Endodermal cell (in vitro differentiated cells): ENCODE data around the gene RAB44. TPM values are rescaled to one million over a fixed set of nuclear protein-coding genes. Genes with fewer than 3 reads are reported as not detected.

ENCODE experiments used
- DNase-seq: peaks from one replicate; pipeline ENCODE4 v3.0.0-alpha.2; 2017
- H3K27ac ChIP-seq: 2 replicates; pipeline ENCODE4 v1.5.1; 2013; ENCODE audit warnings: mild to moderate bottlenecking, low read depth, low read length, moderate library complexity
- H3K27me3 ChIP-seq: 2 replicates; pipeline ENCODE4 v1.6.1; 2013; ENCODE audit warnings: mild to moderate bottlenecking, low read length, moderate library complexity; ENCODE audit not compliant: insufficient read depth, control insufficient read depth, poor library complexity, severe bottlenecking
- H3K36me3 ChIP-seq: 2 replicates; pipeline ENCODE4 v1.7.0; 2013; ENCODE audit warnings: mild to moderate bottlenecking, low read length, moderate library complexity; ENCODE audit not compliant: control insufficient read depth, insufficient read depth
- H3K4me1 ChIP-seq: one replicate; pipeline ENCODE4 v1.7.0; 2013; ENCODE audit warnings: low read length; ENCODE audit not compliant: control insufficient read depth, insufficient read depth
- H3K4me3 ChIP-seq: 2 replicates; pipeline ENCODE4 v1.5.1; 2013; ENCODE audit warnings: mild to moderate bottlenecking, low read length, moderate library complexity
- H3K9ac ChIP-seq: 2 replicates; pipeline ENCODE4 v1.6.1; 2013; ENCODE audit warnings: mild to moderate bottlenecking, low read length, moderate library complexity; ENCODE audit not compliant: poor library complexity, severe bottlenecking; ENCODE audit errors: extremely low read depth
- H3K9me3 ChIP-seq: 2 replicates; pipeline ENCODE4 v1.6.1; 2013; ENCODE audit warnings: mild to moderate bottlenecking, low read length, moderate library complexity; ENCODE audit not compliant: control insufficient read depth
- H3K27ac Mint-ChIP-seq: 2 replicates; pipeline ENCODE4 v1.8.0; 2020; ENCODE audit warnings: mixed read lengths
- H3K27me3 Mint-ChIP-seq: 2 replicates; pipeline ENCODE4 v1.8.0; 2021; ENCODE audit warnings: mild to moderate bottlenecking, mixed read lengths; ENCODE audit not compliant: insufficient read depth
- H3K36me3 Mint-ChIP-seq: 2 replicates; pipeline ENCODE4 v1.8.0; 2020; ENCODE audit warnings: low read depth, mixed read lengths
- H3K4me1 Mint-ChIP-seq: 2 replicates; pipeline ENCODE4 v1.8.0; 2020; ENCODE audit warnings: mixed read lengths
- H3K4me3 Mint-ChIP-seq: 2 replicates; pipeline ENCODE4 v1.8.0; 2020; ENCODE audit warnings: mild to moderate bottlenecking, moderate library complexity, mixed read lengths
- H3K9me3 Mint-ChIP-seq: 2 replicates; pipeline ENCODE4 v1.8.0; 2020; ENCODE audit warnings: mild to moderate bottlenecking, mixed read lengths
- WGBS, 2 experiments: methylation state at CpG; one replicate each; pipeline versions ENCODE4 v1.1.5 to v1.1.7; 2013; ENCODE audit warnings: missing lambda C conversion rate in 2 of 2, mixed read lengths in 1 of 2; ENCODE audit not compliant: insufficient coverage in 1 of 2, insufficient read length in 1 of 2; 5-methylcytosine and 5-hydroxymethylcytosine counted together
- total RNA-seq, 2 donors: library from RNA; stranded (reverse); fragmentation: NEBNext Ultra II Directional in 1 of 2; extraction: Animal tissue kit (Norgen Biotek cat#: 25700) in 1 of 2; gene quantifications; 2 replicates in 1 of 2; 3 replicates in 1 of 2; pipeline ENCODE4 v1.2.1, GENCODE V29; 2021
- TF ChIP-seq, protein P1 (sequence below): fragments of 200-600 bp; sonication (generic); conservative IDR thresholded peaks from 2 replicates; pipeline ENCODE4 v1.5.0; 2021; ENCODE audit warnings: antibody characterized with exemption, mild to moderate bottlenecking

RAB44 gene
- total RNA-seq, 2 donors from 2014 or later = not detected

DNA sequence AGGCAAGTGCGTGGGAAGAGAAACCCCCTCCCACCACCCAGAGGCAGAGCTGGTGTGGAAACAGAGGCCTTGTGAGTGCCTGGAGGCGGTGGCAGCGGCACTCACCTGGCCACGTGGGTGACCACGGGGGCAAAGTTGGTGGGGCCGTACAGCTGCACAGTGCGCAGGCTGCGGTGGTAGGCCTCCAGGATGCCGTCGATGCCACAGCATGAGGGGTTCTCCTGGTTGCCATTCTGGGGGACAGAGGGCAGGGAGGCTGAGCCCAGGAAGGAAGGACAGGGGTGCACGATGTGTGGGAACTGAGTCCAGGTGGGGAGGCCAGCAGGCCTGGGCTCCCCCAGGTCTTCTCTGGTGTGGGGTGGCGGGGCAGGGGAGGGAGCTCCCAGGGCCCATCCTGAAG is 47.7 kb downstream of the RAB44 start:
- Histone ChIP-seq H3K4me1 (no peaks in the 10 kb centered on the region), H3K9ac (no peak overlapping the region), H3K27ac (no peak overlapping the region), H3K27me3 (no peaks in the 10 kb centered on the region), H3K36me3 (no peaks in the 10 kb centered on the region), H3K9me3 (peaks cover 8% of the 10 kb centered on the region), H3K4me3 (no peak overlapping the region)
- DNase-seq = no peak
- H3K27me3 Mint-ChIP-seq = peaks cover 8% of the 10 kb centered on the region
- no peaks in the 10 kb centered on the region for H3K36me3 Mint-ChIP-seq
- TF ChIP-seq, protein P1, sequence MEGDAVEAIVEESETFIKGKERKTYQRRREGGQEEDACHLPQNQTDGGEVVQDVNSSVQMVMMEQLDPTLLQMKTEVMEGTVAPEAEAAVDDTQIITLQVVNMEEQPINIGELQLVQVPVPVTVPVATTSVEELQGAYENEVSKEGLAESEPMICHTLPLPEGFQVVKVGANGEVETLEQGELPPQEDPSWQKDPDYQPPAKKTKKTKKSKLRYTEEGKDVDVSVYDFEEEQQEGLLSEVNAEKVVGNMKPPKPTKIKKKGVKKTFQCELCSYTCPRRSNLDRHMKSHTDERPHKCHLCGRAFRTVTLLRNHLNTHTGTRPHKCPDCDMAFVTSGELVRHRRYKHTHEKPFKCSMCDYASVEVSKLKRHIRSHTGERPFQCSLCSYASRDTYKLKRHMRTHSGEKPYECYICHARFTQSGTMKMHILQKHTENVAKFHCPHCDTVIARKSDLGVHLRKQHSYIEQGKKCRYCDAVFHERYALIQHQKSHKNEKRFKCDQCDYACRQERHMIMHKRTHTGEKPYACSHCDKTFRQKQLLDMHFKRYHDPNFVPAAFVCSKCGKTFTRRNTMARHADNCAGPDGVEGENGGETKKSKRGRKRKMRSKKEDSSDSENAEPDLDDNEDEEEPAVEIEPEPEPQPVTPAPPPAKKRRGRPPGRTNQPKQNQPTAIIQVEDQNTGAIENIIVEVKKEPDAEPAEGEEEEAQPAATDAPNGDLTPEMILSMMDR = no peak
- 94 to 98% methylated on average over 10 to 12 of the region's 12 CpGs for WGBS, 2 experiments
- H3K4me3 Mint-ChIP-seq = no peak overlapping the region
- no peaks in the 10 kb centered on the region for H3K4me1 Mint-ChIP-seq
- H3K9me3 Mint-ChIP-seq = peaks cover 12% of the 10 kb centered on the region
- H3K27ac Mint-ChIP-seq = no peak overlapping the region

DNA sequence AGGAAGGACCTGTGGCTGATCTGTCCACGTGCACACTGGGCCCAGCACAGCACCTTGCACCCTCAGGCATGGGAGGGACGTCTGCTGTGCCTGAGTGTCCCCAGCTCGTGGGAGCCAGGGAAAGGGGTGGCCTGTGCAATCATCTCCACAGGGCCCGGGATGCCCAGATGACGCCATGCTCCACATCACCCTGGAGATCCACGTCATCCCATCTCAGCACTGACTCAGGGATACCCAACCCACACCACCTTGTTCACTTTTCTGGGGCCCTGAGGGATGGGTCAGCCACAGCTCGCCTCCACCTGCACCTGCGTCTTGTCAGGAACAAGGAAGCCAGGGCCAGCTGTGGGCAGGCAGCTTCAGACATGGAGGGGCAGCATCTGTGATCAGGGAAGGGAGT is 48.2 kb downstream of the RAB44 start:
- Histone ChIP-seq H3K4me3 (no peak overlapping the region), H3K36me3 (no peaks in the 10 kb centered on the region), H3K9me3 (peaks cover 8% of the 10 kb centered on the region), H3K27me3 (no peaks in the 10 kb centered on the region), H3K27ac (no peak overlapping the region), H3K9ac (no peak overlapping the region), H3K4me1 (no peaks in the 10 kb centered on the region)
- WGBS, 2 experiments = 78 to 85% methylated on average over 5 to 8 of the region's 8 CpGs
- Mint-ChIP-seq H3K4me1 (no peaks in the 10 kb centered on the region), H3K4me3 (no peak overlapping the region), H3K27me3 (peaks cover 8% of the 10 kb centered on the region), H3K27ac (no peak overlapping the region), H3K9me3 (peaks cover 12% of the 10 kb centered on the region), H3K36me3 (no peaks in the 10 kb centered on the region)
- no peak for DNase-seq
- TF ChIP-seq, protein P1 = no peak

DNA sequence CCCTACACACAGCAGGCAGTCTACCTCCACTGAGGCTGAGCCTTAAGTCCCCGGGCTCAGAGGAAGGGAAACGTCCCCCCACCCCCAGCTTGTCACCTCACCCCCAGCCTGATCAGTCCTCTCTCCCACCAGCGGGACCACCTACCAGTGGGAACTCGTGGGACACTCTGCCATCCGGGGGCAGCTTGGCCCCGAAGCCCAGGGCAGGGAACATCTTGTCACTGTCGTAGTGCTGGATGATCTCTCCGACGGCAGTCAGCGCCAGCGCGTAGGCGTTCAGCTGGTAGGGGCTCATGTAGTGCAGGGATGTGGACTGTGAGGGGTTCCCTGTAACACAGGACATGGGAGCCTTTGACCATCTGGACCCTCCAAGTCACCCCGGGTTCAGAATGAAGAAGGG is 48.6 kb downstream of the RAB44 start:
- Histone ChIP-seq H3K4me1 (no peaks in the 10 kb centered on the region), H3K9me3 (peaks cover 8% of the 10 kb centered on the region), H3K4me3 (no peak overlapping the region), H3K27me3 (no peaks in the 10 kb centered on the region), H3K36me3 (no peaks in the 10 kb centered on the region), H3K9ac (no peak overlapping the region), H3K27ac (no peak overlapping the region)
- peaks cover 12% of the 10 kb centered on the region for H3K9me3 Mint-ChIP-seq
- 92 to 95% methylated on average over 8 to 14 of the region's 14 CpGs for WGBS, 2 experiments
- peaks cover 8% of the 10 kb centered on the region for H3K27me3 Mint-ChIP-seq
- no peak overlapping the region for H3K27ac Mint-ChIP-seq
- DNase-seq = no peak
- H3K4me3 Mint-ChIP-seq = no peak overlapping the region
- H3K36me3 Mint-ChIP-seq = no peaks in the 10 kb centered on the region
- H3K4me1 Mint-ChIP-seq = no peaks in the 10 kb centered on the region
- TF ChIP-seq, protein P1 = no peak
